GM18951 (cell line): ENCODE results near the gene PIN4.
"Not testable (repeated sequence)": the region's sequence is repeated elsewhere in the genome, so short reads cannot be mapped to it uniquely, and the experiment has no call there.

ENCODE experiments used
- POLR2A ChIP-seq: IDR thresholded peaks from 4 replicates; pipeline ENCODE4 v1.6.1; 2011; ENCODE audit warnings: mild to moderate bottlenecking; ENCODE audit not compliant: insufficient read length, insufficient read depth; ENCODE audit errors: extremely low read depth
- in situ Hi-C: fragments of 300-500 bp; cut with MboI; formaldehyde crosslinking; loops from one replicate; pipeline ENCODE4 v1.12.0; 2022; ENCODE audit warnings: low sequenced_read_pairs, mixed read lengths, inconsistent platforms; ENCODE audit not compliant: unreplicated experiment

Gene PIN4

GRCh38 chrX:72216973-72217372, 35.4 kb downstream of the PIN4 start:
- in situ Hi-C loops: no loop called here

DNA sequence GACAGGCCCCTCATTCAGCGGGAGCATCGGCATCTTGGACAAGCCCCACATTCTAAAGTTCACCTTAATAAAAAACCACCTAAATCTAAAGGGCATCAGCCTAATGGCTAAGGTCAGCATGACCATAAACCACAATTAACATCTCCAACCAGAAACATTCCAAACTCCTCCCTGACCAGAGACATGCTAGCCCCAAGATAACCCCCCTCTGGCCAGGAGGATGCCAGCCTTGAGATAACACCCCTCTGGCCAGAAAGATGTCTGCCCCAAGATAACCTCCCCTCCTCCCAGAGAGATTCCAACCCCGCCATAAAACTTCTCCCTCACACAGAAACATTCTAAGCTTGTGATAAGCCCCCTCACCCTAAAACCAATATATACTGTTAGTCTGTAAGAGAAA, 38.8 kb downstream of the PIN4 start:
- in situ Hi-C loops: not testable (repeated sequence)

More at GRCh38 chrX:72216973-72217372, 35.4 kb downstream of the PIN4 start:
- TF ChIP-seq POLR2A: no peak

DNA sequence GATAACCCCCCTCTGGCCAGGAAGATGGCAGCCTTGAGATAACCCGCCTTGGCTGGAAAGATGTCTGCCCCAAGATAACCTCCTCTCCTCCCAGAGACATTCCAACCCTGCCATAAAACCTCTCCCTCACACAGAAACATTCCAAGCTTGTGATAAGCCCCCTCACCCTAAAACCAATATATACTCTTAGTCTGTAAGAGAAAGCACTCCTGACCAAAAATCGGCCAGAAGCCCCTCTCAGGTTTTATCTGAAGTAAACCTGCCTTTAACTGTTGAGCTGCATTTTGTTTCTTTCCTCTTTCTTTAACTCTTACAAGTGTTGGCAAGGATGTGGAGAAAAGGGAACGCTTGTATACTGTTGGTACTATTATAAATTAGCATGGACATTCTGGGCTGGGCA, 48.7 kb downstream of the PIN4 start:
- in situ Hi-C loops: no loop called here
- TF ChIP-seq POLR2A: no peak

DNA sequence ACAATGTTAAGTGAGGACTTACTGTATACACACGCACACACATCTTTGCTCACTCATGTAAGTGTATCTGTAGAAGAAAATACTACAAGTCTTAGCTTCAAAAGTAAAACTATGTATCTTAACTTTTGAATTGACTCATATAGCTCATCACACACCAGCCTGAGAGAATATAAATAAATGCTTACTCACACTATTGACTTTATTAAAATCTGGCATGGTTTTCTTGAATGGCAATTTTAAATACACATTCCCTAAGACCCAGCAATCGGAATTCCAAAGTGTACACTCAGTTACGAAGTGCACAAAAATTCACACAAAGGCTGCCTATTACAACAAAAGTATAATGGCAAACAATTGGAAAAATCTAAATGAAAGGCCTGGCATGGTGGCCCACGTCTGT, 55.3 kb downstream of the PIN4 start:
- no peak for TF ChIP-seq POLR2A
- in situ Hi-C loops: no loop called here

DNA sequence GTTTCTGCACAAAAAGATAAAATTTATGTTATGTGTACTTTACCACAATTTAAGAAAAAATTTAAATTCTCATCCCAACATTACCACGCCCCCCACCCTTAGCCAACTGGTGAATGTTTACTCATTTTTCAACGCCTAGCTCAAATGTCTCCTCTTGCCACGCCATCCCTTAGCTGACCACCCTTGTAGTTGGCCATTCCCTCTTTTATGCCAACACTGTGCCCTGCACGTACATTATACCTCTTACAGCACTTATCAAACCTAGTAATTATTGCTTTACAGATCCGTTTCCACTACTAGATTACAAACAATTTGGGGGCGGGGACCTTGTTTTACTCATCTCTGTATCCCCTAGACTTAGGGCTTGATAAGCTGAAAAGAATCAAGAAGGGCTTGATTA, 56.6 kb downstream of the PIN4 start:
- no peak for TF ChIP-seq POLR2A
- in situ Hi-C loops: no loop called here

DNA sequence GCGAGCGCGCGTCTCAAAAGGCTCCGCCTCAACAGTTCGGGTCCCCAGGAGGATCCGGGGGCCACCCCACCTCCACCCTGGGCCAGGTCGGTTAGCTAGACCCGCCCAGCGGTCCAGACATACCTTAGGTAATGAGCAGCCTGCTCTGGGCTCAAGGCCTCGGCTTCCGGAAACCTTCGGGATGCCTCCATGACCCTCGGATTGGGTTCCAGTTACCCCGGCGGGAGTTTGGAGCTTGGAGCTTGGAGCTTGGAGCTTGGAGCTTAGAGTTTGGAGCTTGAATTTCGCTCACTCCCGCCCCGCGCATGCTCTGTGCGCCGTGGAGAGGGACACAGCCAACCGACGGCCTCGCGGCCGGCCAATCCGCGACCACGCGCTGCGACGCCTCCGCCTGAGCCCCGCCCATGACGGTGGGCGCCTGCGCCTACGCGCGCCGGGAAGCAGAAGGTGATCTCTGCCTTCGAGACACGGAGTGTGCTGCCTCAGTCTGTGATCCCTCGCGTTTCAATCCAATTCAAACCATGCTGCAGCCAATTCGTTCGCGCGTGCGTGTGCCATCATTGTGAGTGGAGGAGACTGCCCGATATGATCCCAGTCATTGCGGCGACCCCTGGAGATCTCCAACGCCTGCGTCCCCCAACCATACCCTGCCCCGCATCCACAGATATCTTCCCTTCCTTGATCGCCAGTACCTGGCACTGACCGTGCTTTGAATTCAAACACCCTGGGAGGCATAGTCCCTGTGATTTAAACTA, 57.3 kb downstream of the PIN4 start, which contains the start of gene ERCC6L:
TSS of gene ERCC6L (minus strand) at position 307 of the 755 bp plus-strand sequence. CDS start at position 191, 116 bp downstream.
- in situ Hi-C loops: no loop called here
- TF ChIP-seq POLR2A: peak; percentile 75

GRCh38 chrX:72240976-72241375, 59.4 kb downstream of the PIN4 start:
- TF ChIP-seq POLR2A: no peak
- in situ Hi-C loops: no loop called here

DNA sequence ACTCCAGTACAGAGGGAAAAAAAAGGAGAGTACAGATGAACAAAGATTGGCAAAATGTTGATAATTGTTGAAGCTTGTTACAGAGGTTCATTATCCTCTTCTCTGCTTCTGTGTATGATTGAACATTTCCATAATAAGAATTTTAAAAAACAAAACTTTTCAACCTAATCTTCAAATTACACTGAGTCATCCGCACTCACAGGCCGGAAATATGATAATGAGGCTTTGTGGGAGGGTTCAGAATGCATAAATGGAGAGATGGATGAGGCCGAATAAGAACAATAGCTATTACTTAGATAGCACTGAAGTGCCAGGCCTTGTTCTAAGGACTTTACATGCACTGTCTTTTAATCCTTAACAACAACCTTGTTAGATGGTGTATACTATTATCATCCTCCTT, 61.9 kb downstream of the PIN4 start:
- in situ Hi-C loops: no loop called here
- no peak for TF ChIP-seq POLR2A

- in situ Hi-C loops: no loop called here
- no peak for TF ChIP-seq POLR2A
These were observed 64.0 kb downstream of the PIN4 start for GRCh38 chrX:72245461-72246089.

GRCh38 chrX:72247206-72247942, 65.8 kb downstream of the PIN4 start:
- TF ChIP-seq POLR2A: no peak
- in situ Hi-C loops: no loop called here
